Measurements from ENCODE around the gene NACA.

The NACA gene

DNA sequence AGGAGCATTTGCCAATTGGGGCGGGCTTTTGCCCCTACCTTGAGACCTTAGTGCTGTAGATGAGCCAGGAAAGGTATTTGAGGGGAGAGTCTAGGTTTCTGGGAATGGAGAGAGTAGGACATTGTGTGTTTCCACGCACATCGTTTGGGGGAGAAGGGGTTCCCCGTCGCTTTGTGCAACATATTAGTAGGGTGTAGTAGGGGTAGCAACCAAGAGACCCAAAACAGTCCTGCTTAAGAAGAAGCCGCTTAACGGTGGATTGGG is 36.3 kb downstream of the NACA start:
- DNase-seq (ENCODE audit: low read depth in 2 of 2, low spot score in 1 of 2), result no peak

DNA sequence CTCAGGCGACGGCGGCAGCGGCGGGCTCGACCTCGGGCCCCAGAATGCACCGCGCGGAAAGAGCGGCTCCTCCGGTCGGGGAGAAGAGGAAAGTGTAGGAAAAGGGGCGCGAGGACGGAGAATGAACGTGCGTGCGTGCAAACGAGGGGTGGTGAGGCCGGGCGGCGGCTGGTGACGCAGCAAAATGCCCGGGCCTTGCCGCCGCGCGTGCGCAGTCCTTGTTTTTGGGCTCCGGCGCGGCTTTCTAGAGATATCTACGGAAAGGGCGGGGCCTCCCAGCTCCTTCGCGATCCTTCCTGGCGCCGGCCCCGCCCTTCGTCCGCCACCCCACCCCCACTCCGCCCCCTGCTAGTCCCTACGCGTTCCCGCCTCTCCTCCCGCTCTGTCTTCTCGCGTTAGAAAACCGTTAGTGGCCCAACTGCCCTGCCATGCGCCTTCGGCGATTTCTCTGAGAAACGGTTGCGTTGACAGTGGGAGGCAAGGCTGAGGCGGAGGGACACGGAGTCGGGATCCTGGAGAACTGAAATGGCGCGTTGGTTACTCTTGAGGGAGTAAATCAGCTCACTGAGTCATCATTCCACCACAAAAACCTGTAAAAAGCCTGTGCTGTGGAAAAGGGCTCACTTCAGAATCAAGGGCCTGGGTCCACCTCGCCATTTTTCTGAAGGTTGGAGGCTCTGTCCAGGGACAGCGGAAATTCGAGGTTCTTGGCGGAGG is 36.8 kb downstream of the NACA start, which contains the start of gene PTGES3:
Gene PTGES3, minus strand, starts transcription at position 156 of the 717 bp plus-strand sequence. CDS start 285 bp downstream, outside the sequence.
- peak; percentile 89 to 95 for DNase-seq (ENCODE audit: low read depth in 2 of 2, low spot score in 1 of 2)

DNA sequence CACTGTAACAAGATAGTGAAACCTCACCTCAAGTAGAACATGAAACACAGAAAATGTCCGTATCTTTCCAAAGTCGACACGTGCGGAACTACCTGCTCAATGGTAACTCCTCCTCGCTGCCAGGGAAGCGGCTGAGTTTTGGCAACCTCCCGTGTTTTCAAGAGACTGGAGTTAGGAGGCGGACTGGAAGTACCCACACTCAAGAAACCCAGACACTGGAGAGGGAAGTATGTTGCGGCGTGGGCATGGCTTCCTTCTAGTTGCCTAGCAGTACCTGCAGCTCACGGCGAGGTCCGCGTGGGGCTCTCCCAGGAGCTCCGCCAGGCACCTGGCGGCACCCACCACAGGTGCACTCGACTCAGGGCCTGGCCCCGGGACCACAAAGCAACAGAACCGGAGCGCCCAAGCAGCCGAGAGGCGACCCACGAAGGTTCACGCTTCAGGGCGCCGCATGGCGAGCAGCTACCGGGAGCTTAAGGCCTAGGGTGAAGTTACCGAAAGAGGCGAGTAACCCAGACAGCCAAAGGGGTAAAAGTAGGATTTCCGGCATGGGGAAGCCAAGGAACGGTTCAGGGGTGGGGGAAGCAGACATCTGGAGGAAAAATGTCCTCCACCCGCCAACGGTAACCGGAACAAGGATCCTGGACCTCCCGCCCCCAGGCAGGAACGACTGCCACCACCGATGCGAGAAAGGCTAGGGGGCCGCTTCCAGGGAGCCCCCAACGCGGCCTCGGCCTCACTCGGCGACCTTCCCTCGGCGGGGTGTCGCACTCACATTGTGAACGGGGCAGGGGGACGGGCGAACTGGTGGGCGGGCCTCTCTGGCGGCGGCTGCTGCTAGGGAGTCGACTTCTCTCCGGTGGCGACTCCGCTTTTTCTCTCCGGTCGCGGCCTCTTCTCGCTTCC is 37.6 kb downstream of the NACA start:
- peak; percentile 25 to 31 for DNase-seq (ENCODE audit: low read depth in 2 of 2, low spot score in 1 of 2)

GRCh38 chr12:56684745-56685359 is 40.2 kb downstream of the NACA start:
- DNase-seq (ENCODE audit: low read depth in 2 of 2, low spot score in 1 of 2), result no peak

GRCh38 chr12:56682323-56682722 is 42.8 kb downstream of the NACA start:
- DNase-seq (ENCODE audit: low read depth in 2 of 2, low spot score in 1 of 2), result no peak

DNA sequence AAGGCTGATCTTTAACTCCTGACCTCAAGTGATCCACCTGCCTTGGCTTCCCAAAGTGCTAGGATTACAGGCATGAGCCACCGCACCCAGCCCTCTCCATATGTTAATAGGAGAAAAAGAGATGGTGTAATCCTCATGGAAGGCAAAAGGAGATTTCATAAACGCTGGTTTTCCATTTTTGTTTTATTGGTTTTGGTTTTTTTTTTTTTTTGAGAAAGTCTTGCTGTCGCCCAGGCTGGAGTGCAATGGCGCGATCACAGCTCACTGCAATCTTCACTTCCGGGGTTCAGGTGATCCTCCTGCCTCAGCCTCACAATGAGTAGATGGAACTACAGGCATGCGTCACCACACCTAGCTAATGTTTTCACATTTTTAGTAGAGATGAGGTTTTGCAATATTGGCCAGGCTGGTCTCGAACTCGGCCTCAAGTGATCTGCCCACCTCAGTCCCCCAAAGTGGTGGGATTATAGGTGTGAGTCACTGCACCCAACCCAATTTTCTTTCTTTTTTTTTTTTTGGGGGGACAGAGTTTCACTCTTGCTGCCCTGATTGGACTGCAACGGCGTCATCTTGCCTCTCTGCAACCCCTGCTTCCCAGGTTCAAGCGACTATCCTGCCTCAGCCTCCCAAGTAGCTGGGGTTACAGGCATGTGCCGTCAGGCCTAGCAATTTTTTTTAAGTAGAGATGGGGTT is 45.1 kb downstream of the NACA start:
- DNase-seq (ENCODE audit: low read depth in 2 of 2, low spot score in 1 of 2), result no peak

GRCh38 chr12:56678852-56679251 is 46.2 kb downstream of the NACA start:
- DNase-seq (ENCODE audit: low read depth in 2 of 2, low spot score in 1 of 2), result no peak

GRCh38 chr12:56677680-56678079 is 47.4 kb downstream of the NACA start:
- DNase-seq (ENCODE audit: low read depth in 2 of 2, low spot score in 1 of 2), result no peak

- no peak for DNase-seq (ENCODE audit: low read depth in 2 of 2, low spot score in 1 of 2)
Measured at GRCh38 chr12:56676851-56677580, 48.1 kb downstream of the NACA start.

- DNase-seq (ENCODE audit: low read depth in 2 of 2, low spot score in 1 of 2), result no peak
Measured at GRCh38 chr12:56671608-56672007, 53.5 kb downstream of the NACA start.

DNA sequence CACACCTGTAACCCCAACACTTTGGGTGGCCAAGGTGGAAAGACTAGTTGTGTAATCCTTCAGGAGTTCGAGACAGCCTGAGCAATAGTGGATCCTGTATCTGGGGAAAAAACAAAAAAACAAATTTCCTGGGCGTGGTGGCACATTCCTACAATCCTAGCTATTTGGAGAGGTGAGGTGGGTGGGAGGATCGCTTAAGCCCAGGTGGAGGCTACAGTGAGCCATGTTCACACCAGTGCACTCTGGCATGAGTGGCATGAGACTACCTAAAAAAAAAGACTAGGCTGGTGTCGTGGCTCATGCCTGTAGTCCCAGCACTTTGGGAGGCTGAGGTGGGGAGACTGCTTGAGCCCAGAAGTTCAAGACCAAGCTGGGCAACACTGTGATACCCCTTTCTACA is 54.3 kb downstream of the NACA start:
- DNase-seq (ENCODE audit: low read depth in 2 of 2, low spot score in 1 of 2), result no peak

GRCh38 chr12:56668197-56668457 is 57.0 kb downstream of the NACA start:
- DNase-seq (ENCODE audit: low read depth in 2 of 2, low spot score in 1 of 2), result no peak

Measured in stimulated activated CD8-positive, alpha-beta memory T cell treated with anti-CD3 and anti-CD28 coated beads, Interleukin-4, amount 100 ng/mL, for 4 hours (primary cell).